NCI-H2029 (cell line): ENCODE results near the gene SPDEF.

ENCODE experiments used
- DNase-seq: peaks from one replicate; lab custom pipeline; 2025; lab: John Stamatoyannopoulos, UW

SPDEF gene

GRCh38 chr6:34544776-34545471 lies 11.2 kb downstream of the SPDEF start:
- DNase-seq: no peak

GRCh38 chr6:34544052-34544604 lies 12.0 kb downstream of the SPDEF start:
- no peak for DNase-seq

- DNase-seq: no peak
Observed at GRCh38 chr6:34543421-34543820, 12.7 kb downstream of the SPDEF start.

GRCh38 chr6:34540841-34541240 lies 15.3 kb downstream of the SPDEF start:
- DNase-seq: no peak

GRCh38 chr6:34540222-34540621 lies 15.9 kb downstream of the SPDEF start:
- no peak for DNase-seq

GRCh38 chr6:34539181-34539580 lies 16.9 kb downstream of the SPDEF start:
- no peak for DNase-seq

- no peak for DNase-seq
Observed at GRCh38 chr6:34538581-34538980, 17.5 kb downstream of the SPDEF start.

- DNase-seq: no peak
Observed at GRCh38 chr6:34537922-34538550, 18.1 kb downstream of the SPDEF start.

- no peak for DNase-seq
Observed at GRCh38 chr6:34536959-34537848, 18.9 kb downstream of the SPDEF start.

- DNase-seq: peak; percentile 42
Observed at GRCh38 chr6:34536251-34536958, 19.7 kb downstream of the SPDEF start.

- no peak for DNase-seq
Observed at GRCh38 chr6:34535646-34536045, 20.5 kb downstream of the SPDEF start.

GRCh38 chr6:34535199-34535598 lies 20.9 kb downstream of the SPDEF start:
- DNase-seq: no peak

GRCh38 chr6:34534656-34535055 lies 21.5 kb downstream of the SPDEF start:
- DNase-seq: no peak

GRCh38 chr6:34534146-34534545 lies 22.0 kb downstream of the SPDEF start:
- no peak for DNase-seq

GRCh38 chr6:34532230-34532629 lies 23.9 kb downstream of the SPDEF start:
- no peak for DNase-seq

- no peak for DNase-seq
Observed at GRCh38 chr6:34531580-34532201, 24.4 kb downstream of the SPDEF start.

GRCh38 chr6:34530753-34531365 lies 25.3 kb downstream of the SPDEF start:
- no peak for DNase-seq

- peak; percentile 75 for DNase-seq
Observed at GRCh38 chr6:34529665-34530327, 26.3 kb downstream of the SPDEF start.

GRCh38 chr6:34528996-34529664 lies 27.0 kb downstream of the SPDEF start:
- no peak for DNase-seq
